CD4-positive, alpha-beta memory T cell (primary cell): ENCODE results near the gene VPS16. TPM values are rescaled to one million over a fixed set of nuclear protein-coding genes. Genes with fewer than 3 reads are reported as not detected.

Experiments used
- CTCF ChIA-PET: fragments of 350-600 bp; sonication (Branson Sonifier 250); formaldehyde crosslinking; loops from one replicate; lab custom pipeline; 2021; ENCODE audit warnings: inconsistent platforms; ENCODE audit not compliant: partially characterized antibody; lab: Charles Lee
- POLR2A ChIA-PET: fragments of 350-600 bp; sonication (Branson Sonifier 250); formaldehyde crosslinking; loops from one replicate; lab custom pipeline; 2021; ENCODE audit not compliant: partially characterized antibody; lab: Charles Lee
- DNase-seq, 5 donors: peaks; one replicate each; pipeline versions ENCODE4 v3.0.0 to v3.0.0-alpha.2; 2020 to 2022; ENCODE audit warnings: mixed read lengths in 1 of 5
- H3K27ac ChIP-seq: one replicate; pipeline ENCODE4 v1.7.0; 2013; ENCODE audit warnings: low read depth, low read length
- H3K27me3 ChIP-seq: 2 replicates; pipeline ENCODE4 v1.7.0; 2013; ENCODE audit warnings: mild to moderate bottlenecking, low read length, moderate library complexity; ENCODE audit not compliant: insufficient read depth
- H3K36me3 ChIP-seq: 2 replicates; pipeline ENCODE4 v1.7.0; 2013; ENCODE audit warnings: mild to moderate bottlenecking, low read length, moderate library complexity; ENCODE audit not compliant: insufficient read depth
- H3K4me1 ChIP-seq: 2 replicates; pipeline ENCODE4 v1.7.0; 2013; ENCODE audit warnings: mild to moderate bottlenecking, low read length, moderate library complexity; ENCODE audit not compliant: insufficient read depth
- H3K4me3 ChIP-seq, 2 donors: one replicate each; pipeline ENCODE4 v1.7.0; 2013; ENCODE audit warnings: low read length in 2 of 2, mild to moderate bottlenecking in 1 of 2
- H3K9me3 ChIP-seq, 2 donors: one replicate each; pipeline ENCODE4 v1.7.0; 2013; ENCODE audit warnings: low read length in 2 of 2, control low read depth in 1 of 2; ENCODE audit not compliant: control insufficient read depth in 1 of 2
- H3K27ac Mint-ChIP-seq, 7 donors: one replicate each; pipeline ENCODE4 v1.8.0; 2020 to 2021; ENCODE audit warnings: mixed read lengths in 7 of 7, mild to moderate bottlenecking in 6 of 7, inconsistent platforms in 3 of 7, moderate library complexity in 3 of 7
- H3K27me3 Mint-ChIP-seq, 2 donors: one replicate each; pipeline ENCODE4 v1.8.0; 2020 to 2021; ENCODE audit warnings: mixed read lengths in 2 of 2
- H3K36me3 Mint-ChIP-seq, 2 donors: one replicate each; pipeline ENCODE4 v1.8.0; 2020 to 2021; ENCODE audit warnings: mixed read lengths in 2 of 2, inconsistent platforms in 1 of 2, mild to moderate bottlenecking in 1 of 2
- H3K4me1 Mint-ChIP-seq, 4 donors: one replicate each; pipeline ENCODE4 v1.8.0; 2020 to 2021; ENCODE audit warnings: mixed read lengths in 4 of 4, mild to moderate bottlenecking in 1 of 4
- H3K4me3 Mint-ChIP-seq, 8 donors: one replicate each; pipeline ENCODE4 v1.8.0; 2020 to 2021; ENCODE audit warnings: mixed read lengths in 8 of 8, mild to moderate bottlenecking in 7 of 8, moderate library complexity in 6 of 8, inconsistent platforms in 3 of 8
- H3K9me3 Mint-ChIP-seq, 8 donors: one replicate each; pipeline ENCODE4 v1.8.0; 2020 to 2021; ENCODE audit warnings: mixed read lengths in 8 of 8, mild to moderate bottlenecking in 5 of 8, inconsistent platforms in 3 of 8, moderate library complexity in 1 of 8
- intact Hi-C: fragments of 100-400 bp; cut with micrococcal nuclease; formaldehyde crosslinking; loops from one replicate; pipeline ENCODE4 v1.15.1; 2023
- polyA plus RNA-seq, 2 donors: library from polyadenylated mRNA; unstranded; fragments of 300-500 nt; fragmentation: Illumina TruSeq; gene quantifications; one replicate each; pipeline ENCODE4 v1.2.3, GENCODE V29; 2021
- total RNA-seq, 2 experiments: library from RNA; stranded (reverse); gene quantifications; one replicate each; pipeline ENCODE4 v1.2.3, GENCODE V29; 2021

The VPS16 gene
- total and polyA plus RNA-seq, 4 experiments from 2014 or later: 38.3 to 61.1 (median 50.9) TPM

DNA sequence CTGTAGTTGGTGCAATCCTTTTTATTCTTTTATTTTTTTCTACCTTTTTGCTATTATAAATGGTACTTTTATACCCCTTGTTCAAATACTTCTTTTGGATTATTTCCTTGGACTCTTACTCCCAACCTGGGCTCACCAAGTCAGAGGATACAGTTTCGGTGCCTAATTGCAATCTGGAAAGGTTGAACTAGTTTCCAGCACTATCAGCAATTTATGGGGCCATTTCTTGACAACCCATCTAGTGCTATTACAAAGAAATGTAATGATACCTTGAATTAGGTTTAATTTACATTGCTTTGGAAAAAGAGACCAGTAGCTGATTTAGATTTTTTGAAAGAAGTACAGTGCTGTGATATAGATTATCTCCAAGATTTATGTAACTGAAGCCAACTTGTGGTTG lies 38.0 kb downstream of the VPS16 start:
- ChIA-PET POLR2A (no interaction called here), CTCF (interaction anchor here (0.6 to 1.2 kb wide), 2 partner anchors 13 to 15 kb away, joined by 3 read pairs; no protein-coding TSS in a partner anchor)
- H3K27ac ChIP-seq: no peak overlapping the region
- H3K27me3 Mint-ChIP-seq: no peaks in the 10 kb centered on the region
- no peak overlapping the region for H3K4me3 ChIP-seq
- no peaks in the 10 kb centered on the region for H3K27me3 ChIP-seq
- H3K36me3 Mint-ChIP-seq: peaks cover 0 to 19% of the 10 kb centered on the region in 2 donors
- DNase-seq: no peak
- peak overlapping the region in 1 of 8 donors; percentile 44 for H3K4me3 Mint-ChIP-seq
- intact Hi-C loops: no loop called here
- peak overlapping the region in 1 of 7 donors; percentile 19 for H3K27ac Mint-ChIP-seq
- H3K4me1 ChIP-seq: peaks cover 33% of the 10 kb centered on the region
- peaks cover 38 to 75% (median 52%) of the 10 kb centered on the region in 4 donors for H3K4me1 Mint-ChIP-seq
- no peaks in the 10 kb centered on the region for H3K9me3 ChIP-seq
- H3K36me3 ChIP-seq: no peaks in the 10 kb centered on the region
- no peaks in the 10 kb centered on the region for H3K9me3 Mint-ChIP-seq

DNA sequence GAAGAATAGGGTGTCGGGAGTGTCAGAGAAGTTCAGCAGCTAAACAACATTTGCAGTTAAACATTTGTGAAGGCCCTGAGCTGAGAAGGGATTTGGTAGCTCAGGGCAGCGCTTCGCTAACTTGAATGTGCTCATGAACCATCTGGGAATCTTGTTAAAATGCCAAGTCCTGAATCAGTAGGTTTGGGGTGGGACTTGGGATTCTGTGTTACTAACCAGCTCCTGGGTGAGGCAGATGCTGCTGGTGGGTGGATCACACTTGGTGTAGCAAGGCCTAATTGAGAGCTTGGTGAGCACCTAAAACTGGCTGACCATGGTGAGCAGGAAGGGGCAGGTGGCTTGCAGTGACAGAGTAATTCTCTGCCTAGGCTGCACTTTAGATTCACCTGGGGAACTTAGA lies 38.6 kb downstream of the VPS16 start:
- Histone ChIP-seq H3K36me3 (no peaks in the 10 kb centered on the region), H3K27ac (no peak overlapping the region), H3K9me3 (no peaks in the 10 kb centered on the region), H3K4me1 (peaks cover 38% of the 10 kb centered on the region), H3K27me3 (no peaks in the 10 kb centered on the region), H3K4me3 (no peak overlapping the region)
- CTCF ChIA-PET: interaction anchor here (0.6 to 0.8 kb wide), 2 partner anchors 11 to 13 kb away, joined by 3 read pairs; no protein-coding TSS in a partner anchor
- POLR2A ChIA-PET: no interaction called here
- Mint-ChIP-seq H3K4me1 (peaks cover 42 to 75% (median 58%) of the 10 kb centered on the region in 4 donors), H3K27ac (peak overlapping the region in 3 of 7 donors; percentile 2 to 68 (median 19)), H3K4me3 (peak overlapping the region in 1 of 8 donors; percentile 44), H3K36me3 (peaks cover 4 to 17% of the 10 kb centered on the region in 2 donors), H3K27me3 (no peaks in the 10 kb centered on the region), H3K9me3 (no peaks in the 10 kb centered on the region)
- DNase-seq: no peak
- intact Hi-C loops: no loop called here

DNA sequence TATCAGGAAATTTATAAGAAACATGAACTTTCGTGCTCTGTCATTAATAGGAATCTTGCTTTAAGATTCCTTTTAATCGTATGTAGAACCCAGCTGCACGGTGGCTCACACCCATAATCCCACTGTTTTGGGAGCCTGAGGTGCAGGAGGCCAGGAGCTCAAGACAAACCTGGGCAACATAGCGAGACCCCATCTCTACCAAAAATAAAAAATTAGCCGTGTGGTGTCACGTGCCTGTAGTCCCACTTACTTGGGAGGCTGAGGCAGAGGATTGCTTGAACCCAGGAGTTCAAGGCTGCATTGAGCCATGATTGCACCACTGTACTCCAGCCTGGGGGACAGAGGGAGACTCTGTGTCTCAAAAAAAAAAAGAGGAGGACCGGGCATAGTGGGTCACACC lies 40.1 kb downstream of the VPS16 start:
- POLR2A ChIA-PET: no interaction called here
- H3K27me3 ChIP-seq: no peaks in the 10 kb centered on the region
- H3K36me3 ChIP-seq: no peaks in the 10 kb centered on the region
- no peaks in the 10 kb centered on the region for H3K9me3 Mint-ChIP-seq
- peaks cover 35% of the 10 kb centered on the region for H3K4me1 ChIP-seq
- no peaks in the 10 kb centered on the region for H3K9me3 ChIP-seq
- H3K36me3 Mint-ChIP-seq: peaks cover 4 to 9% of the 10 kb centered on the region in 2 donors
- H3K27me3 Mint-ChIP-seq: no peaks in the 10 kb centered on the region
- DNase-seq: no peak
- intact Hi-C loops: no loop called here
- no peak overlapping the region for H3K4me3 Mint-ChIP-seq
- no peak overlapping the region for H3K27ac Mint-ChIP-seq
- H3K27ac ChIP-seq: no peak overlapping the region
- CTCF ChIA-PET: no interaction called here
- H3K4me3 ChIP-seq: no peak overlapping the region
- H3K4me1 Mint-ChIP-seq: peaks cover 35 to 73% (median 55%) of the 10 kb centered on the region in 4 donors

DNA sequence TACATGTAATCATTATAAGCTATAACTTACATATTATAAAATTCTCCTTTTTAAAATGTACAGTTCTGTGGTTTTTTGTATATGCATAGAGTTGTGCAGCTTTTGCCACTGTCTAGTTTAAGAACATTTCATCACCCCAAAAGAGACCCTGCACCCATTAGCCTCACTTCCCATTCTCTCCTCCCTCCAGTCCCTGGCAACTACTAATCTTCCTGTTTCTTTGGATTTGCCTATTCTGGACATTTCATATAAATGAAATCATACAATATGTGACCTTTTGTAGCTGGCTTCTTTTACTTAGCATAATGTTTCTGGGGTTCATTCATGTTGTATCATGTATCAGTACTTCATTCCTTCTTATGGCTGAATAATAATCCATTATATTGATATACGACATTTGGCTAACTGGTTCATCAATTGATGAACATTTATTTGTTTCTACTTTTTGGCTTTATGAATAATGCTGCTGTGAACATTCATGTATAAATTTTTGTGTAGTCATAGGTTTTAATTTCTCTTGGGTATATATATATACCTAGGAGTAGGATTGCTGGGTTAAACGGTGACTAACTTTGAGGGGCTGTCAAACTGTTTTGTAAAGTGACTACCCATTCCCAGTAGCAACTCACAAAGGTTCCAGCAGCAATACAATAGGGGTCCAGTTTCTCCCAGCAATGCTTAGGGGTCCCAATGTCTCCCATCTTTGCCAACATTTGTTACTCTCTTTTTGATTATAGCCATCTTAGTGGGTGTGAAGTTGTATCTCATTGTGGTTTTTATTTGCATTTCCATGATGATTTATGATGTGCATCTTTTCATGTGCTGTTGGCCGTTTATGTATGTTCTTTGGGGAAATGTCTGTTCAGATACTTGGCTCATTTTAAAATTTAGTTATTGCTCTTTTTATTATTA lies 43.4 kb downstream of the VPS16 start:
- Histone ChIP-seq H3K4me1 (peaks cover 50% of the 10 kb centered on the region), H3K4me3 (no peak overlapping the region), H3K9me3 (no peaks in the 10 kb centered on the region), H3K36me3 (no peaks in the 10 kb centered on the region), H3K27ac (no peak overlapping the region), H3K27me3 (no peaks in the 10 kb centered on the region)
- POLR2A ChIA-PET: no interaction called here
- no peak for DNase-seq
- H3K4me1 Mint-ChIP-seq: peaks cover 27 to 65% (median 51%) of the 10 kb centered on the region in 4 donors
- intact Hi-C loops: no loop called here
- peaks cover 1 to 4% of the 10 kb centered on the region in 2 donors for H3K36me3 Mint-ChIP-seq
- H3K27ac Mint-ChIP-seq: no peak overlapping the region
- peak overlapping the region in 3 of 8 donors; percentile 32 to 54 (median 32) for H3K4me3 Mint-ChIP-seq
- CTCF ChIA-PET: interaction anchor here (0.6 kb wide), 1 partner anchor 16 kb away, joined by 4 read pairs; no protein-coding TSS in a partner anchor
- no peaks in the 10 kb centered on the region for H3K27me3 Mint-ChIP-seq
- no peaks in the 10 kb centered on the region for H3K9me3 Mint-ChIP-seq

DNA sequence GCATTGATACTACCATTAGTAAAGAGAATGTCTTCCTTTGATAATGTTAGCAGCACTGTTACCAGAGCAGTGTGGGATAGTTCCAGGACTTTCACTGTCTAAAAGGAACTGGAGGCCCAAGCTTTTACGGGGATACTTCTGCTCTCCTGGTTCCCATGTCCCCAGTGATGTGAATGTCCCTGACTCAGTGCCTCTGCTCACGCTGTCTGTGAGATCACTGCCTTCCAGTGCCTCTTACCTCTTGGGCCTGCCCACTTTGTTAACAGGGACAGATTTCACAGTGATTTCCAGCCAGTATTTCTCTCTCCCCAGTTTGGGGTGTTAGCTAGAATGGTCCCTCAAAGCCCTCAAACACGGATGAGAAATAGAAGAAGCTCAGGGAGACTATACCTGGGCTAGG lies 47.2 kb downstream of the VPS16 start:
- Histone ChIP-seq H3K27me3 (no peaks in the 10 kb centered on the region), H3K4me1 (peaks cover 62% of the 10 kb centered on the region), H3K36me3 (no peaks in the 10 kb centered on the region), H3K9me3 (no peaks in the 10 kb centered on the region), H3K4me3 (no peak overlapping the region), H3K27ac (no peak overlapping the region)
- ChIA-PET POLR2A (no interaction called here), CTCF (interaction anchor here (1.3 kb wide), 1 partner anchor 15 kb away, joined by 3 read pairs; no protein-coding TSS in a partner anchor)
- Mint-ChIP-seq H3K27ac (peak overlapping the region in 2 of 7 donors; percentile 28 to 61), H3K9me3 (no peaks in the 10 kb centered on the region), H3K4me3 (peak overlapping the region in 1 of 8 donors; percentile 8), H3K4me1 (peaks cover 45 to 74% (median 64%) of the 10 kb centered on the region in 4 donors), H3K27me3 (no peaks in the 10 kb centered on the region), H3K36me3 (peaks cover 6 to 8% of the 10 kb centered on the region in 2 donors)
- intact Hi-C loops: no loop called here
- DNase-seq: no peak

DNA sequence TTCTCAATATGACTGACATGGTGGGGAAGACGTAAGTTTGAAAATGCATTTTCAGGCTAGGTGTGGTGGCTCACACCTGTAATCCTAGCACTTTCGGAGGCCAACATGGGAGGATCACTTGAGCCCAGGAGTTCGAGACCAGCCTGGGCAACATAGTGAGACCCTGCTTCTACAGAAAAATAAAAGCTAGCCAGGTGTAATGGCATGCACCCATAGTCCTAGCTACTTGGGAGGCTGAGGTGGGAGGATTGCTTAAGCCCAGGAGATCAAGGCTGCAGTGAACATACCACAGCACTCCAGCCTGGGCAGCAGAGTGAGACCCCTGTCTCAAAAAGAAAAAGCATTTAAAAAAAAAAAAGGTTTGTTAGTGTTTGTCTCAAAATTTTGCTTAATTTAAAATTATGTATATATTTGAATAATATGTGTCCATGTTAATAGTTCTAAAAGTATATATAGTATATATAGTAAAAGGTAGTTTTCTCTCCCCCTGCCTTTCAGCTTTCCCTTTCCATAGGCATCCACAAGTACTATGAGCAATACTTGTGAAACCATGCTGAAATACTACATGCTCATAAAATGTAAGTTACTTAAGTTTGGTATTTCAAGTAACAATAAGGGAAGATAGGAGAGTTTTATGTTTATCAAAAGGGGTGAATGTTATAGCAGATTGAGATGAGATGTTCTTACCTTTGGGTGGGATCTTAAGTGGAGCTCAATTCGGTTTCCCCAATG lies 47.8 kb downstream of the VPS16 start:
- no peaks in the 10 kb centered on the region for H3K9me3 ChIP-seq
- H3K27ac ChIP-seq: no peak overlapping the region
- ChIA-PET POLR2A (interaction anchor here (0.6 kb wide), 1 partner anchor 126 kb away, joined by 5 read pairs; no protein-coding TSS in a partner anchor), CTCF (interaction anchor here (1.3 kb wide), 1 partner anchor 16 kb away, joined by 3 read pairs; no protein-coding TSS in a partner anchor)
- H3K27me3 ChIP-seq: no peaks in the 10 kb centered on the region
- H3K36me3 ChIP-seq: no peaks in the 10 kb centered on the region
- H3K27ac Mint-ChIP-seq: peak overlapping the region in 3 of 7 donors; percentile 6 to 61 (median 39)
- peaks cover 6 to 8% of the 10 kb centered on the region in 2 donors for H3K36me3 Mint-ChIP-seq
- no peak for DNase-seq
- intact Hi-C loops: no loop called here
- peak overlapping the region in 1 of 8 donors; percentile 7 for H3K4me3 Mint-ChIP-seq
- H3K4me1 Mint-ChIP-seq: peaks cover 47 to 79% (median 67%) of the 10 kb centered on the region in 4 donors
- no peaks in the 10 kb centered on the region for H3K27me3 Mint-ChIP-seq
- H3K4me3 ChIP-seq: no peak overlapping the region
- no peaks in the 10 kb centered on the region for H3K9me3 Mint-ChIP-seq
- peaks cover 59% of the 10 kb centered on the region for H3K4me1 ChIP-seq
